ENCODE data around the gene URB1.

GRCh38 chr21:32320726-32321125 lies 72.1 kb downstream of the URB1 start:
- no peak for TF ChIP-seq CTCF (IDR thresholded peaks at IDR 0.05)
- TF ChIP-seq EP300 (IDR thresholded peaks at IDR 0.05): no peak
- TF ChIP-seq POLR2A (IDR thresholded peaks at IDR 0.05): no peak
- no peak for TF ChIP-seq POLR2AphosphoS5 (IDR thresholded peaks at IDR 0.05)
